ENCODE measurements around the gene SCG5. TPM values are rescaled to one million over a fixed set of nuclear protein-coding genes. Genes with fewer than 3 reads are reported as not detected.

SCG5 gene
- total RNA-seq, 4 donors from 2014 or later, result 2.5 to 17.2 (median 3.2) TPM; not detected in 1

GRCh38 chr15:32746116-32746857 lies 104.8 kb downstream of the SCG5 start:
- H3K4me3 ChIP-seq, result no peak overlapping the region
- no peaks in the 10 kb centered on the region for H3K9me3 ChIP-seq
- no peak overlapping the region for H3K27ac ChIP-seq
- no peaks in the 10 kb centered on the region for H3K4me1 ChIP-seq
- TF ChIP-seq POLR2A (IDR thresholded peaks at IDR 0.05) (no peak), CTCF (IDR thresholded peaks at IDR 0.05) (no peak)
- no peak for DNase-seq
- H3K27me3 ChIP-seq, result no peaks in the 10 kb centered on the region
- H3K36me3 ChIP-seq, result no peaks in the 10 kb centered on the region

Small RNAs within 50 kb of the gene (small RNA-seq; reads per million reads assigned to genes)
- gene RN7SL286P, result 0 reads per million in 2 donors

Other genes starting within 250 kb of the SCG5 start
- gene GOLGA8K, start 238.4 kb upstream of the SCG5 start, total RNA-seq, result not detected
- gene GOLGA8O, start 186.1 kb upstream of the SCG5 start, total RNA-seq, result under 1 TPM in 1 of 4 donors, not detected in 3; 0.76 TPM
- 10 to 100 TPM in 3 of 4 donors, 1 to 10 TPM in 1; 9.8 to 61.9 (median 16.6) TPM for gene GOLGA8N, start 48.3 kb upstream of the SCG5 start, total RNA-seq
- gene ARHGAP11A, start 26.2 kb upstream of the SCG5 start, total RNA-seq, result 10 to 100 TPM in 1 of 4 donors, 1 to 10 TPM in 3; 3.2 to 22.3 (median 6.3) TPM
- 10 to 100 TPM in 1 of 4 donors, 1 to 10 TPM in 3; 3.0 to 13.3 (median 6.6) TPM for gene GREM1, start 76.3 kb downstream of the SCG5 start, total RNA-seq